Neural cell (in vitro differentiated cells): ENCODE results near the gene FAM161B. TPM values are rescaled to one million over a fixed set of nuclear protein-coding genes. Genes with fewer than 3 reads are reported as not detected.
"Not testable (repeated sequence)": the region's sequence is repeated elsewhere in the genome, so short reads cannot be mapped to it uniquely, and the experiment has no call there.

Experiments used
- H2AFZ ChIP-seq: fragments of 200-600, 300-800 bp; sonication (generic), shearing (Covaris generic); 2 replicates; pipeline ENCODE4 v1.6.0; 2014; ENCODE audit warnings: low read depth, mild to moderate bottlenecking, antibody characterized with exemption, low read length, moderate library complexity
- H3F3A ChIP-seq: fragments of 200-600 bp; shearing (Covaris generic); 2 replicates; pipeline ENCODE4 v1.6.1; 2016; ENCODE audit warnings: mild to moderate bottlenecking, moderate library complexity, mixed read lengths, antibody characterized with exemption, low read length; ENCODE audit not compliant: insufficient read depth, poor library complexity, severe bottlenecking
- H3K27ac ChIP-seq: fragments of 200-600, 300-800 bp; sonication (generic), shearing (Covaris generic); 2 replicates; pipeline ENCODE4 v1.5.1; 2014; ENCODE audit warnings: mild to moderate bottlenecking, low read length, moderate library complexity
- H3K27me3 ChIP-seq: fragments of 300-800, 200-600 bp; sonication (generic), shearing (Covaris generic); 2 replicates; pipeline ENCODE4 v1.6.0; 2014; ENCODE audit warnings: mild to moderate bottlenecking, low read depth, low read length, moderate library complexity; ENCODE audit not compliant: insufficient read depth
- H3K36me3 ChIP-seq: fragments of 300-800, 200-600 bp; sonication (generic), shearing (Covaris generic); 2 replicates; pipeline ENCODE4 v1.5.1; 2014; ENCODE audit warnings: mild to moderate bottlenecking, antibody characterized with exemption, low read length, moderate library complexity; ENCODE audit not compliant: insufficient read depth
- H3K4me2 ChIP-seq: fragments of 300-800, 200-600 bp; sonication (generic), shearing (Covaris generic); 2 replicates; pipeline ENCODE4 v1.6.0; 2014; ENCODE audit warnings: mild to moderate bottlenecking, low read length
- H3K4me3 ChIP-seq: fragments of 300-800, 200-600 bp; sonication (generic), shearing (Covaris generic); 2 replicates; pipeline ENCODE4 v1.5.1; 2014; ENCODE audit warnings: mild to moderate bottlenecking, low read length, moderate library complexity
- H3K79me2 ChIP-seq: fragments of 200-600 bp; shearing (Covaris generic); replicated peaks from 2 replicates; pipeline ENCODE4 v1.6.0; 2014; ENCODE audit warnings: mild to moderate bottlenecking, low read length, moderate library complexity; ENCODE audit not compliant: insufficient read depth
- H3K9ac ChIP-seq: fragments of 300-800, 200-600 bp; sonication (generic), shearing (Covaris generic); 2 replicates; pipeline ENCODE4 v1.6.1; 2016; ENCODE audit warnings: mild to moderate bottlenecking, low read length, mixed read lengths
- H3K9me2 ChIP-seq: fragments of 200-600 bp; shearing (Covaris generic); 2 replicates; pipeline ENCODE4 v1.6.1; 2016; ENCODE audit warnings: mild to moderate bottlenecking, low read length, mixed read lengths; ENCODE audit not compliant: insufficient read depth
- H3K9me3 ChIP-seq: fragments of 200-600, 300-800 bp; sonication (generic), shearing (Covaris generic); 2 replicates; pipeline ENCODE4 v1.6.1; 2016; ENCODE audit warnings: mild to moderate bottlenecking, mixed run types, low read length, moderate library complexity, mixed read lengths
- H4K20me1 ChIP-seq: fragments of 200-600 bp; shearing (Covaris generic); 2 replicates; pipeline ENCODE4 v1.6.1; 2016; ENCODE audit warnings: mild to moderate bottlenecking, mixed run types; ENCODE audit not compliant: insufficient read depth
- EP300 ChIP-seq: fragments of 450-650 bp; conservative IDR thresholded peaks from 2 replicates; pipeline ENCODE4 v1.6.1; 2014; ENCODE audit warnings: antibody characterized with exemption, mild to moderate bottlenecking, moderate library complexity; ENCODE audit not compliant: poor library complexity, severe bottlenecking
- EZH2 ChIP-seq: fragments of 200-600, 300-800 bp; shearing (Covaris generic), sonication (generic); IDR thresholded peaks from 2 replicates; pipeline ENCODE4 v1.6.1; 2014; ENCODE audit warnings: antibody characterized with exemption, low read length, borderline replicate concordance, mild to moderate bottlenecking; ENCODE audit not compliant: insufficient read depth, poor library complexity, severe bottlenecking
- MXI1 ChIP-seq: fragments of 450-650 bp; conservative IDR thresholded peaks from 2 replicates; pipeline ENCODE4 v1.6.1; 2014; ENCODE audit warnings: antibody characterized with exemption, mild to moderate bottlenecking; ENCODE audit not compliant: poor library complexity, severe bottlenecking
- POLR2AphosphoS5 ChIP-seq: IDR thresholded peaks from 2 replicates; pipeline ENCODE4 v1.6.1; 2012
- RAD21 ChIP-seq: fragments of 450-650 bp; conservative IDR thresholded peaks from 2 replicates; pipeline ENCODE4 v1.6.1; 2014; ENCODE audit warnings: antibody characterized with exemption, mild to moderate bottlenecking, moderate library complexity
- SMC3 ChIP-seq: fragments of 450-650 bp; conservative IDR thresholded peaks from 2 replicates; pipeline ENCODE4 v1.6.1; 2014; ENCODE audit warnings: antibody characterized with exemption, mild to moderate bottlenecking, moderate library complexity; ENCODE audit not compliant: poor library complexity
- TAF1 ChIP-seq: IDR thresholded peaks from 2 replicates; pipeline ENCODE4 v1.6.1; 2012; ENCODE audit warnings: low read depth
- polyA plus RNA-seq: library from polyadenylated mRNA; depleted of rRNA; stranded (reverse); fragments of >200 nt; gene quantifications from 2 replicates; pipeline ENCODE4 v1.2.3, GENCODE V29; 2014
- TF ChIP-seq, protein P1 (sequence below): IDR thresholded peaks from 2 replicates; pipeline ENCODE4 v1.6.1; 2012; ENCODE audit warnings: borderline replicate concordance
- TF ChIP-seq, protein P2 (sequence below): fragments of 450-650 bp; IDR thresholded peaks from 2 replicates; pipeline ENCODE4 v1.5.1; 2014; ENCODE audit warnings: antibody characterized with exemption, mild to moderate bottlenecking, moderate library complexity; ENCODE audit not compliant: poor library complexity, severe bottlenecking

FAM161B gene
- polyA plus RNA-seq, 1 donor from 2014 or later = 12.2 TPM

- H3K4me2 ChIP-seq = no peak overlapping the region
- TF ChIP-seq EZH2 (no peak), SMC3 (no peak), POLR2AphosphoS5 (no peak), RAD21 (no peak), EP300 (no peak), MXI1 (no peak), TAF1 (no peak)
- TF ChIP-seq, protein P1, sequence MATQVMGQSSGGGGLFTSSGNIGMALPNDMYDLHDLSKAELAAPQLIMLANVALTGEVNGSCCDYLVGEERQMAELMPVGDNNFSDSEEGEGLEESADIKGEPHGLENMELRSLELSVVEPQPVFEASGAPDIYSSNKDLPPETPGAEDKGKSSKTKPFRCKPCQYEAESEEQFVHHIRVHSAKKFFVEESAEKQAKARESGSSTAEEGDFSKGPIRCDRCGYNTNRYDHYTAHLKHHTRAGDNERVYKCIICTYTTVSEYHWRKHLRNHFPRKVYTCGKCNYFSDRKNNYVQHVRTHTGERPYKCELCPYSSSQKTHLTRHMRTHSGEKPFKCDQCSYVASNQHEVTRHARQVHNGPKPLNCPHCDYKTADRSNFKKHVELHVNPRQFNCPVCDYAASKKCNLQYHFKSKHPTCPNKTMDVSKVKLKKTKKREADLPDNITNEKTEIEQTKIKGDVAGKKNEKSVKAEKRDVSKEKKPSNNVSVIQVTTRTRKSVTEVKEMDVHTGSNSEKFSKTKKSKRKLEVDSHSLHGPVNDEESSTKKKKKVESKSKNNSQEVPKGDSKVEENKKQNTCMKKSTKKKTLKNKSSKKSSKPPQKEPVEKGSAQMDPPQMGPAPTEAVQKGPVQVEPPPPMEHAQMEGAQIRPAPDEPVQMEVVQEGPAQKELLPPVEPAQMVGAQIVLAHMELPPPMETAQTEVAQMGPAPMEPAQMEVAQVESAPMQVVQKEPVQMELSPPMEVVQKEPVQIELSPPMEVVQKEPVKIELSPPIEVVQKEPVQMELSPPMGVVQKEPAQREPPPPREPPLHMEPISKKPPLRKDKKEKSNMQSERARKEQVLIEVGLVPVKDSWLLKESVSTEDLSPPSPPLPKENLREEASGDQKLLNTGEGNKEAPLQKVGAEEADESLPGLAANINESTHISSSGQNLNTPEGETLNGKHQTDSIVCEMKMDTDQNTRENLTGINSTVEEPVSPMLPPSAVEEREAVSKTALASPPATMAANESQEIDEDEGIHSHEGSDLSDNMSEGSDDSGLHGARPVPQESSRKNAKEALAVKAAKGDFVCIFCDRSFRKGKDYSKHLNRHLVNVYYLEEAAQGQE = no peak
- TF ChIP-seq, protein P2, sequence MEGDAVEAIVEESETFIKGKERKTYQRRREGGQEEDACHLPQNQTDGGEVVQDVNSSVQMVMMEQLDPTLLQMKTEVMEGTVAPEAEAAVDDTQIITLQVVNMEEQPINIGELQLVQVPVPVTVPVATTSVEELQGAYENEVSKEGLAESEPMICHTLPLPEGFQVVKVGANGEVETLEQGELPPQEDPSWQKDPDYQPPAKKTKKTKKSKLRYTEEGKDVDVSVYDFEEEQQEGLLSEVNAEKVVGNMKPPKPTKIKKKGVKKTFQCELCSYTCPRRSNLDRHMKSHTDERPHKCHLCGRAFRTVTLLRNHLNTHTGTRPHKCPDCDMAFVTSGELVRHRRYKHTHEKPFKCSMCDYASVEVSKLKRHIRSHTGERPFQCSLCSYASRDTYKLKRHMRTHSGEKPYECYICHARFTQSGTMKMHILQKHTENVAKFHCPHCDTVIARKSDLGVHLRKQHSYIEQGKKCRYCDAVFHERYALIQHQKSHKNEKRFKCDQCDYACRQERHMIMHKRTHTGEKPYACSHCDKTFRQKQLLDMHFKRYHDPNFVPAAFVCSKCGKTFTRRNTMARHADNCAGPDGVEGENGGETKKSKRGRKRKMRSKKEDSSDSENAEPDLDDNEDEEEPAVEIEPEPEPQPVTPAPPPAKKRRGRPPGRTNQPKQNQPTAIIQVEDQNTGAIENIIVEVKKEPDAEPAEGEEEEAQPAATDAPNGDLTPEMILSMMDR = no peak
- H3K9ac ChIP-seq = no peak overlapping the region
- H4K20me1 ChIP-seq = no peaks in the 10 kb centered on the region
- H3K27me3 ChIP-seq = no peaks in the 10 kb centered on the region
- no peak overlapping the region for H2AFZ ChIP-seq
- H3K36me3 ChIP-seq = peaks cover 12% of the 10 kb centered on the region
- H3K9me3 ChIP-seq = no peaks in the 10 kb centered on the region
- H3K9me2 ChIP-seq = no peaks in the 10 kb centered on the region
- no peak overlapping the region for H3K4me3 ChIP-seq
- H3K79me2 ChIP-seq = peaks cover 6% of the 10 kb centered on the region
- no peaks in the 10 kb centered on the region for H3F3A ChIP-seq
- no peak overlapping the region for H3K27ac ChIP-seq
These were observed 53.4 kb downstream of the FAM161B start for GRCh38 chr14:73896521-73896920.

DNA sequence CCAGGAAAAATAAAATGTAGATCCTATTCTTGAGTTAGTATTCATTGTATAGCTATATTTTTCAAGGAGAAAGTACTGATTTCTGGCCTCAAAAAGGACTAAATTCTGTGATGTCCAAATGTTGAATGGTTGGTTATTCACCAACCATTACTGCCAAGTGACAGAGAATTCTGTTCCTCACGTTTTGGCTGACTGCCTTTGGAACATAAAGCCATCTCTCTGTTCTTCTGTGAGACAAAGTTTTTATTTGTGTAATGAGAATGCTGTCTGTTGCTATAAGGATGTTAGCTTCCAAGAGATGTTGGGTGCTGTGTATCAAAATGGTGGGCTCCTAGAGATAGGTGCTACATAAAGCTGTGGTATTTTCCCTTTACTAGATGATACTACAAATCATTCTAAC is 54.0 kb downstream of the FAM161B start:
- no peak for TF ChIP-seq RAD21
- Histone ChIP-seq H2AFZ (no peak overlapping the region), H3K9ac (no peak overlapping the region), H3K36me3 (peaks cover 12% of the 10 kb centered on the region), H3K27ac (no peak overlapping the region), H3K9me2 (no peaks in the 10 kb centered on the region), H3K27me3 (no peaks in the 10 kb centered on the region), H3K79me2 (peaks cover 10% of the 10 kb centered on the region), H3F3A (no peaks in the 10 kb centered on the region), H3K4me3 (no peak overlapping the region), H3K9me3 (no peaks in the 10 kb centered on the region), H3K4me2 (no peak overlapping the region), H4K20me1 (no peaks in the 10 kb centered on the region)

DNA sequence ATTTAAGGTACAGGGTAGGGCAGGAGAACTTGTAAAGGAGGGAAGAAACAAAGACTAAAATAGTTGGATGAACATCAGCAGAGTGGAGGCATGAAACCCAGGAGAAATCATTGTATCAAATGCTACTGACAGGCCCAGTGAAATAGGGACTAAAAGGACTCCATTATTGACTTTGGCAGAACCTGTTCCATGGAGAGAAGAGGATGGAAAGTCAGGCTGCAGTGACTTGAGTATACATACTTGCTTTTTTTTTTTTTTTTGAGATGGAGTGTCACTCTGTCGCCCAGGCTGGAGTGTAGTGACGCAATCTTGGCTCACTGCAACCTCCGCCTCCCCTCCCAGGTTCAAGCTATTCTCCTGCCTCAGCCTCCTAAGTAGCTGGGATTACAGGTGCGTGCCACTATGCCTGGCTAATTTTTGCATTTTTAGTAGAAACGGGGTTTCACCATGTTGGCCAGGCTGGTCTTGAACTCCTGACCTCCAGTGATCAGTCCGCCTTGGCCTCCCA is 55.7 kb downstream of the FAM161B start:
- H3K36me3 ChIP-seq = peaks cover 12% of the 10 kb centered on the region

More for the DNA sequence above, 55.7 kb downstream of the FAM161B start:
- H4K20me1 ChIP-seq, H3F3A ChIP-seq, H2AFZ ChIP-seq, H3K9me2 ChIP-seq, H3K4me2 ChIP-seq, H3K9me3 ChIP-seq, H3K9ac ChIP-seq, H3K27ac ChIP-seq, H3K27me3 ChIP-seq, H3K4me3 ChIP-seq: not testable (repeated sequence)
- H3K79me2 ChIP-seq = peaks cover 21% of the 10 kb centered on the region
